Activated T-helper 9 cell treated with anti-CD3 and anti-CD28 coated beads, Interleukin-2, amount 50 U/mL, for 16 hours (primary cell): ENCODE measurements around the gene KIAA1755.
A peak's percentile ranks its signal among the peaks of the same experiment; 100 is the strongest.

Experiments used
- DNase-seq: peaks from one replicate; pipeline ENCODE4 v3.0.0-alpha.2; 2020; ENCODE audit warnings: low read depth

The KIAA1755 gene

DNA sequence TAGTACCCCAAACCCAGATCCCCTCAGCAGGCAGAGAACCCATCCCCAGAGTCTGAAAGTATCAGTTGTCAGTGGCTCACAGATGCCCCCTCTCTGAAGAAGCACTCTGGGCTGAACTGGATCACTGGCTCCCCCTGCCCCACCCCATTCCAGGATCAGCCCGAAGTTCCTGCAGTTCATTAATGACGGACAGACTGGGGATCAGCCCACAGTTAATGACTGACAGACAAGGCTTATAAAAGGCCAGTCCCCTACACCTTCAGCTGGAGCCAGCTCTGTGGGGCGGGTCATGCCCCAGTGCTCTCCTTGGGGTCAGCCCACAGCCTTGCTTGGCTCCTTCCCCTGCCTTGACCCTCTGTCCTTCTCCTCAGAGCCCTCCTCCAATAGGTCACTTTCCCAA is 21.7 kb downstream of the KIAA1755 start:
- no peak for DNase-seq

DNA sequence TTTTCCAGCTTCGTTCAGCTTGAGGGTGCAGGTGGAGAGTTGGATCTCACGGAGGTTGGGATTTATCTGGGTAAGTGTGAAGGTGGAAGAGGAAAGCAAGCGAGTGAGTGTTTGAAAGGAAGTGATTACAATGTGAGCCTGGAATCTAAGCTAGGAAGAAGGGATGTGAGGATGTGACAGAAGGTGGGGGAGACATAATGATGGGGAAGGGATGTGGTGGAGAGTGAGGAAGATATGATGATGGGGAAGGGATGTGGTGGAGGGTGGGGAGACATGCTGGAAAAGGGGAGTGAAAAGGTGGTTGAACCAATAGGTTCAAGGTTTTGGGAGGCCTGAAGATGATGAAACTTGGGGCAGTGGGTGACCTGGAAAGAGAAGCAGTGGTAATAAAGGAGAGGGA is 23.2 kb downstream of the KIAA1755 start:
- DNase-seq = no peak

DNA sequence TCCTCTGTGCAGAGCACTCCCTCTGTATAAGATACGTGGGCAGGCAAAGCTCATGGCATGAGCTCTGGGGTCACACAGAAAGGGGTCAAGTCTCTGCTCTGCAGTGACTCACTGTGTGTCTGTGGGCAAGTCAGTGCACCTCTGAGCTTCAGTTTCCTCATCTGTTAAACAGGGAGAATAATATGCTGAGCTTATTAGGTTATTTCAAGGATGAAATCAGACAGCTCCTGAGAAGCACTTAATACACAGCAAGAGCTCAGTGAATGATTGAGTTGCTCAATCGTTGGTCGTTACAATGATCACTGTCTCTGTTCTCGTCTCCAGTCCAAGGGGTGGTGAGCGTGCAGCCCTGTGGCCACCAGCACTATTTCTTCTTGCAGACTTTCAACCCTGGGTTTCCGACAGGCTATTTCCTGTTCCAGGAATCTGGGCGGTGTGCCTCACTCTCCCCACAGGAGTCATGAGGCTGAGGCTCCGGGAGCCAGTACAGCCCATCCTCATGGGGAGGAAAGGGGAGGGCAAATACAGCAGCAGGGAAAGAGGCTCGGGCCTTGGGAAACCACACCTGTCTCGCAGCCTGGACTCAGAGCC is 28.9 kb downstream of the KIAA1755 start:
- DNase-seq = no peak

DNA sequence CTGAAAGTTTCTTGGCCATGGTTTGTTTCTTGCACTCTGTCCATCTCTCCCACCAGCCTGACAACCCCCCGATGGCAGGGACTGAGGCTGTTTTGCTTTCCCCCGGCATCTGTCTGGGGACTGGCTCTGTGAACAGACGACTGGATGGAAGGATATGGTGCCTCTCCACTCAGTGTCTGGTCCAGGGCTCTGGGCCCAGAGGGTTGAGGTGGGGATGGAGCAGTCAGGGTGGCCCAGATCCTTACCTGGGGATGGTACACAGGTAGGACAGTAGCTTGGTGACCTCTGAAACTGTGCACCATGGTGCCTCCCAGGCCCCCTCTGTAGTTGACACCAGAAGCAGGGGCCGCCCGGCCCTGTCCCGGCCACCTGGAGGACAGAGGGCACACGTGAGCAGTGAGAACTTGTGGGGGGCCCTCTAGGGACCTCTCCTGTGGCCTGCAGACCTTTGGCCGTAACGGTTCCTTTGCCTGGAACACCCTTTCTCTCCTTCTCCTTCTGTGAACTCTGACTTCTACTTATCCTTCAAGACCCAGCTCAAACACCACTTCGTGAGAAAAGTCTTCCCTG is 29.5 kb downstream of the KIAA1755 start:
- no peak for DNase-seq

DNA sequence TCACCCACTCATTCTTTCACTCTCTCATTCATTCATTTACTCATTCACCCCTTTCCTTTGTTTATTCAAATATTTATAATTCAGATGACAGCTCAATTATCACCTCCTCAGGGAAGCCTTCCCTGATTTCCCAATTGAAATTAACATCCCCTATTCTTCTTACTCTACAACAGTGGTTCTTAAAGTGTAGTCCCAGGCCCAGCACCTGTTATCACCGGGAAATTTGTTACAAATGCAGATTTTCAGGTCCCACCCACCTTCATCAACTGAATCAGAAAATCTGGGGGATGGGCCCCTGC is 30.3 kb downstream of the KIAA1755 start:
- DNase-seq = no peak

DNA sequence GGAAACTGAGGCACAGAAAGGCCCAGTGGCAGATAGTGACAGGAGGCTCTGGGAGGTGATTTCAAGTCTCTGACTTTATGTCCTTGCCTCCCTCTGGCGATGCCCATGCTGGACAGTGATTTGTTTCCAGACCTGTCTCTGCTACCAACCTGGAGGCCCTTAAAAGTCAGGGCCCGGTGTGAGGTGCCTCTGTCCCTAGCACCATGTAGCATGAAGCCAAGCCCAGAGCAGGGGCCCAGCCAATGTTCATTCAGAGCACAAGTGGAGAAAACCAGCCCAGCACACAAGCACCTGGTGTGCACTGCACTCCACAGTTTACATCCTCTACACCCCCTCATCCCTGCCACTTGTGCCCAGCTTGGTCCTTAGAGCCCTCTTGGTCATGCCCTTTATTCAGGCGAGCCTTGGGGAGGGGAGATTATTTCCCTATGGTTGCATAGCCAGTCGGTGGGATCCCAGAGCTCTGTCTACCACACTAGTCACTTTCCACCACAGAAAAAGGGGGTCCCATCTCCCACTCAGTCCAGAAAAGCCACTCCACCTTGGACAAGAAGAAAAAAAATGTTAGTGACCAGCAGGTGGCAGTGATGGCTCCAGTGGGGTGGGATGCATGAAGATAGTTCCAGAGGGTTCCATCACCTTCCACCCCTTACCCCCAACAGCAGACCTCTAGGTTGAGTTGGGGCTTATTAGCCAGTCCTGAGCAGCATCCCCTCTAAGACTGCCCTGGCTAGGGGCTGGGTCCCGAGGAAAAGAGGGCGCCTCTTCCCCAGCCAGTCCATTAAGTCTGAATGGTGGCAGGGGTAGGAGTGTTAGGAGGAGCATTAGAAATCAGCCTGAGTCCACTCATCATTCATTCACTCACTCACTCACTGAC is 30.9 kb downstream of the KIAA1755 start:
- no peak for DNase-seq

DNA sequence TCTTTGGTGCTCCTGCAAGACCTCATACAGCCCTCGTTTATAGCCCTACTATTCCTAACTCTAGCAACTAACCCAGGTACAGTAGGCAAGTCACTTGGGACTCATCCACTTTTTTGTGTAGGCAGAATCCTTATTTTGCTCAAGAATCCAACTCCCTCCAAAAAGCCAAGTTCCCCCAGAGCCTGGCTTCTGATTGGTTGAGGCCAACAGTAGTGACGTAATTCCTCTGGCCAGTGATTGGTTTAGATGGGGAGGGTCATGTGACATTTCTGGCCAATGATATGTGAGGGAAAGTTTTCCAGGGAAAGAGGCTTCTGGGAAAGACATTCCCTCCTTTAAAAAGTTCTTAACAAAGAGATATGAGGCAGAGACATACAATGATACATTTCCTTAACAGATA is 32.1 kb downstream of the KIAA1755 start:
- DNase-seq = no peak

DNA sequence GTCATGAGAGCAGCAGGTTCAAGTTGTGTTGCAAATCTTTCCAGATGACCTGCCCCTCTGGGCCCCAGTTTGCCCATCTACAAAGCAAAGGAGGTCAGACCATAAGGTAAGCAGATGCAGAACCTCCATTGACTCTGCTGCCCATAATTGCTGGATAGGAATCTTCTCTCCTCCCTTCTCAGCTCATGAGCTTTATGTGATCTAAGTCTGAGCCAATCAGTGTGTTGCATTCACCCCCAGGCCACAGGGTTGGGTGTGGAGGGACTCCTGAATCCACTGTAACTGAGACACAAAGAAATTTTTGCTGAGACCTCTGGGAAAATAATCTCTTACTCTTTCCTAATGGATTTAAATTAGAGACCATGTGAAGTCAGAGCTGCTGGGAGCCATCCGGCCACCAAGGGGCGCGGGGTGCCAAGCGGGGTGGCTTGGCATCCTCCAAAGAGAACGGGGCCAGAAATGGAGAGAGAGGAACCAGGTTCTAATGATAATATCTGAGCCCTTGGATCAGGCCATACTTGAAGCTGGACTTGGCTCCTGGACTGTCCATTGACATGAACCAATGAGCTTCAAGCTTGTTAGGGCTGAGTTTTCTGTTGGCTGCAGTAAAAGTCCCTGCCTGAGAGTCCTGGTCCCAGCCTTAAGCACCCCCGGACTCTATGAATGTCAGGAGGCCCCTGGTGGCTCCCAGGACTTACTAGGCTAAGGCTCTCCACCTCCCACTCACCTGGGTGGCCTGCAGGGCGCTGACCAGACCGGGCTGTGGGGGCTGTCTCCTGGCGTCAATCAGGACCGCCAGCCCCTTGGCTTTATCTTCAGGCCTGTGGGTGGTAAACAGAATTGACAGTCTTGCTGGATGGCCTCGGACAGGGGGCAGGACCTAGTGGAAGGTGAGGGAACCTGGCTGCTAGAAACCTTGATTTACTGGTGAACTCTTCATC is 32.8 kb downstream of the KIAA1755 start:
- DNase-seq = no peak

DNA sequence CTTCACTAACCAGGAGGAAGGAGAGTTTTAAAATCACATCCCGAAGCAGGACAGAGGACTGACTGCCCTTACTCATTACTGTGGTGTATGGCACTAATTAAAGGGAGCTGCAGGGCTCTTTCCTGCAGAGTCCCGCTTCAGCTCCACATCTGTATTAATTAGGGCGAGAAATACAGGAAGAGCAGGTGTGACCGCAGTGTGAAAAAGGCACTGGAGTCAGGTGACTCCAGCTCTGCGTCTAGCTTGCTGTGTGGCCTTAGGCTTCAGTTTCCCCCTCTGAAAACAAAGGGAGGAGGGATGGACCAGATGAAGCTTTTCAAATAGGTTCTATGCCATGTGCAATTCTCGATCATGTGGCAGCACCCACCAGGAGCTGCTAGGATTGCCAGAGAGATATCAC is 34.0 kb downstream of the KIAA1755 start:
- no peak for DNase-seq

DNA sequence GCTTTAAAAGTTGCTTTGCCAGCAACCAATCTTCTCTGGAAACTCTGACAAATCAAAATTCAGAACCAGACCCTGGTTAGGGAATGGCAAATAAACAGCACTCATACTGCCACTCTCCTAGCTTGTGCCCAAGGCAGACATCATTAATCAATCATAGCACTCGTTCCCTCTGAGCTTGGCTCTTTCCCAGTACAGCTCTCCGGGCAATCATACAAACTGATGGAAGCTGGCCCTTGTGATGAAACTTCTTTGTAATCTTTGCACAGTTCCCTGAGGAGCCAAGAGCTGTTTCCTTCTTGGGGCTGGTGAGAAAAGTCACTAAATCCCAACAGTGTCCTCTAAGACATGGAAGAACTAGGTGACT is 34.7 kb downstream of the KIAA1755 start:
- DNase-seq = no peak

DNA sequence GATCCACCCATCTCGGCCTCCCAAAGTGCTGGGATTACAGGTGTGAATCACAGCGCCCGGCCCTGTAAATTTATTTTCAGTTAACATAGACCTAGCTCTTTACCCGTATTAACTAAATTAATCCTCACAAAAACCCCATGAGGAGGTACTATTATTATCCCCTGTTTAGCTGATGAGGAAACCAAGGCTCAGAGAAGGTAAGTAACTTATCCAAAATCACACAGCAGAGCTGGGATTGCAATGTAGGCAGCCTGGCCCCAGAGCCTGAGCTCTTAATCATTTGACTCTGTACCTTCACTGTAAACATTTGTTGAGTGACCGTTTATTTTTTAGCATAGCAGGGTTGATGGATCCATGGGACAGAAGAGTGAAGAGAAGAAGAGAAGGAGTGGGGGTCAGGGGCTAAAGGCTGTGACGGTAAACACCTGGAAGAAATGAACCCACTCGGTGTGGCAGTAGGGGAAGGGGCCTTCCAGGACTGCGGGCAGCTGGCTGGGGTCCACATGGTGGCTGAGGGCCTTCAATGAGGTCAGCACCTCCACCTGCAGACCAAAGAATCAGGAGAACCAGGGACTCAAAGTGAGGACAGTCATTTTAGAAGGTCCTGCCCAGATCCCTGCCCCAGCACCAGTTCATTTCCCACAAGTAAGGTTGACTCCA is 35.2 kb downstream of the KIAA1755 start:
- DNase-seq = no peak

DNA sequence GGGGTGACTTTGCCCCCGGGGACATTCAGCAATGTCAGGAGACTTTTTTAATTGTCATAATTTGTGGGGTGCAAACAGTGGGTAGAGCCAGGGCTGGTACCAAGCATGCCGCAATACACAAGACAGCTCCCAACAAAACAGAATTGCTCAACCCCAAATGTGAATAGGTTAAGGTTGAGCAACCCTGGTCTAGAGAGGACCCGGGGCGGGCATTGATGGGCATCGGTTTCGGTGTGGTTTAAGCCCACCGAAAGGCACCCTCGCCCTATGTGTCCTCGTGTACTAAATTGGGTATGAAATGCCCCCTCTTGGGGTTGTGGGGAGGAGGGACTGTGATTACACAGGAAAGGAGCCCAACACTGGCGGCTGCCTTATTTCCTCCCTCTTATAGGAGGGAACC is 36.0 kb downstream of the KIAA1755 start:
- DNase-seq = no peak

DNA sequence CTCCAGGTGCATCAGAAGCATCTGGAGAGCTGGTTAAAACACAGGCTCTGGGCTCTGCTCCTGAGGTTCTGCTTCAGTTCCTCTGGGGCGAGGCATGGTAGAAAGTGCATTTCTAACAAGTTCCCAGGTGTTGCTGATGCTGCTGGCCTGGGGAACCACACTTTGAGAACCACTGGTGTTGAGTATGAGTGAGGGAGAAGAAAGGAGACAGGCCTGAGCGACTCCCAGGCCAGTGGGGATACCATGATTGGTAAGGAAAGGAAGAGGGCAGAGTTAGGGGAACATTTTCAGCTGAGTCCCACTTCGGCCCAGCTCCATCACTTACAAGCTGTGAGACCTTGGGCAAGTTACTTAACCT is 36.8 kb downstream of the KIAA1755 start:
- DNase-seq = no peak

DNA sequence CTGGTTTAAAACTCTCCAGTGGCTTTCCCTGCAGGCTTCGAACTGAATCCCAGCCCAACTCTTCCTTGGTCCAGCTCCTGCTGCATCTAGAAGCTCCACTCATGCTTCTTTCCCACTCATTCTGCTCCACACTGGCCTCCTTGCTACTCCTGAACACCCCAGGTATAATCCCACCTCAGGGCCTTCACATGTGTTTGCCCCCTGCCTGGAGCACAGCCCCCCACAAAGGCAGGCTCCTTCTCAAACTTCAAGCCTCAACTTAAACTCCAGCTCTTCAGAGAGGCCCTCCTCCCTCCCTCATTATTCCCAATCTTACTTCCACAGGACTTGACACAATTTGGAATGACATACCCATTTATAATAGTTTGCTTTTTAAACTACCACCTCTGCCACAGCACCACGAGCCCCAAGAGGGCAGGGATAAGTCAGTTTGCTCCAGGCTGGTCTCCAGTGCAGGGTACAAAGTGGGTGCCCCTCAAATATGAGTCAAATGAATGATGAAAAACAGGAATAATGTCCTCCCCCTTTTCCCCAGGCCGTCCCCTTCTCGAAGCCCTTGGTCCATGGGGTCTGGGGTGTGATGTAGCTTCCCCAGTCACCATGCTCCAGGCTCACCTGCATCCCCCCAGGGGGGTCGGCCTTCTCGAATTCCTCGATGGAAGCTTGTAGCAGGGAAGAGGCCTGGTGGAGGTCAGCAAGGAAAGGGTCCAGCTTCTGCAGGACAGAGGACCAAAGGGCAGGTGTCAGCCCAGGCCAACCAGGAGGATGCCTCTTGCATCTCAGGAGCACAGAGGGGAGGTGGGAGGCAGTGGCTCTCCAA is 37.4 kb downstream of the KIAA1755 start:
- DNase-seq = no peak

DNA sequence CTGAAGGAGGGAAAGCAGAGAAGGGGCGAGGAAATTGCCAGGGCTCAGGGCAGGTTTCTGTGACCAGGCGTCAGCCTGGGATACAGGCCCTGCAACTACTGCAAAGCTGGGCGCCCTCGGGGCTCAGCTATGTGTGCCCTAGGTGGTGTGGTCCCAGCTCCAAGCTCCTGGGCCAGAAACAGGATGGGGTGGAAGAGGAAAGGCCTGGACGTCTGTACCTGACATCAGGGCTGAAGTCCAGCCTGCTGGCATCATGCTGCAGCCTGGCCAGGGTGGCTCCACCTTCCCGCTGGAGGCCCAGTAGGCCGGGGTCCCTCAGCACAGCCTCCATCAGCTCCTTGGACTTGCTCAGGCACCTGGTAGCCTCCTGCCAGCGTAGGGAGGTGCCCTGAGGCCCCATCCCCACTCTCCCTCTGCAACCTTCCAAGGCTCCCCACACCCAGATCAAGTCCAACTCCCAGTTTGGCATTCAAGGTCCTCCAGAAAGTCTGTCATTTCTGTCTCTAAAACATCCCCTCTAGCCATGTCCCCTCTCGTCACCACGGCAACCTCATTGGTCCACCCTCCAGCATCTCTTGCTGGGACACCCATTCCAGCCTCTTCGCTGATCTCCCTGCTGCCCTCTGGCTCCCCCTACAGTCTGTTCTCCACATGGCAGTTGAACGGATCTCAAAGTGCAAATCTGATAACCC is 38.2 kb downstream of the KIAA1755 start:
- peak; percentile 16 for DNase-seq

DNA sequence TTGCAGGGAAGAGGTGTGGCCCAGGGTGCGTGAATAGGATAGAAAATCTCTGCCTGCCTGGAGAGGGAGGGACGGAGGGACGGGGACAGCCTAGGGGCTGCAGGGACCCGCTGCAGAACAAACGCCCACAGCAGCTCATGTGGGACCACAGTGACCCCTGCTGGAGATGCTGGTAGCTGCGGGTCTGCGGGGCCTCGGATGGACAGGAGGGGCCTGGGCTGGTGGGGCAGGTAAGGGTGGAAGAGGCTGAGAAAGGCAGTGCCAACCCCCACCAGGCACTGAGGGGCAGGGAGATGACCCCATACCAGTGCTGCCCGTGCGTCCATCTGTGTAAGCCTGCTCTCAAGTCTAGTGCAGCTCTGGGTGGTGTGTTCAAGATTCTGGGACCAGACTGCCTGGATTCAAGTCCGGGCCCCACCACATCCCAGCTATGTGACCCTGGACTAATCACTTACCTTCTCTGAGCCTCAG is 39.4 kb downstream of the KIAA1755 start:
- peak; percentile 46 for DNase-seq

DNA sequence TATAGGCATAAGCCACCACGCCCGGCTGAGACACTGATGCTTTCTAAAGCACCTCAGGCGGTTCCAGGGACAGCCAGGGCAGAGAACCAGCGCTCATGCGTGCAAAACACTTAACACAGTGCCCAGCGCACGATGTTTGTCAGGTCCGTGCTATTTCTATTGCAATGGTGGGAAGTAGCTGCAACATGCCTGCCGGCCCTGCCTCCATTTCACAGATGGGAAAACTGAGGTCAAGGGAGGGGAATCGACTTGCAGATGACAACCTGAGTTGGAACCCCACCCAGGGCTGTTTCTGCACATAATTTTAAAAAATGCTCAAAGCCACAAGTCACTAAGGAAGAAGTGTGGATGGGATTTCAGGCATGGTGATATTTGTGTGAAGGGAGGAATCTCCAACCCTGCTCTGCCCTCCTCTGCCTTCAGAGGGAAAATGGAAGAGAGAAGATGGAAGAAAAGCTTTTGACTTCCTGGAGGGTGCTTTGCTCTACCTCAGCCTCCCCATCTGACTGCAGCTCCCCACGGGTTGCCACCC is 39.9 kb downstream of the KIAA1755 start:
- no peak for DNase-seq

DNA sequence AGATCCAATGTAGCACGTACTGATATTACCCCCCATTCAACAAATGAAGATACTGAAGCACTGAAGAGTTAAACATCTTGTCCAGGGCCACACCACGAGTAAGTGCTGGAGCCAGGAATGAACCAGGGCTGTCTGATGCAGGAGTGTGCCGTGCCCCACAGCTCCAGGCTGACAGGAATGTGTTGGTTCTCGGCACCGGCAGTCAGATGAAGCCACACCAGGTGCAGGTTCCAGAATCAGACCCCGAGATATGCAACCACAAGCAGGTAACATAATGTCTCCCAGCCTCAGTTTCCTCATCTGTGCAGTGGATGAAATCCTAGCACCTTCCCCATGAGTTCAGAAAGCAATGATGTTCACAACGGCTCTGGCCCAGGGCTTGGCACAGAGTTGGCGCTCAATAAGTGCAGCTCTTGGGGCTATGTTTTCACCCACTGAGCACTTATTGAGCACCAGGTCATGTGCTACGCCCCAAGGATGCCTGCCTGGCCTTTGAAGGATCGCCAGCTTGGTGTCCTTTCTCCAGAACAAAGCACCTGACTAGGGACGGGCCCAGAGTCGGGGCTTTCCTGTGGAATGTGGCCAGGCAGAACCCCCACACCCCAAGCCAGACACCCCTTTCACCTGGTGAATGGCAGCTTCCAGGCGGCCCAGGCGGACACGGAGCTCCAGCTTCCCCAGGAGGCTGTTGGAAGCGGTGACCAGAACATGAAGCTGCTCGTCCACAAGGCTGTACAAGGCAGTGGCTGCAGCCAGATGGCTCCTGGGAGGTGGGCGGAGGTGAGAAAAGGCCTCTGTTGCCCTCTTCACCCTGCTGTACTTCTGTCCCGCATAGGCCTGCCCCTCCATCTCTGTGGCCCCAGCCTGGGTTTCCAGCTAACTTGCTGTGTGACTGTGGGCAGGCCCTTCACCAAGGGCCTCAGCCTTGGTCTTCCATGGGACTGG is 41.3 kb downstream of the KIAA1755 start:
- DNase-seq = no peak

DNA sequence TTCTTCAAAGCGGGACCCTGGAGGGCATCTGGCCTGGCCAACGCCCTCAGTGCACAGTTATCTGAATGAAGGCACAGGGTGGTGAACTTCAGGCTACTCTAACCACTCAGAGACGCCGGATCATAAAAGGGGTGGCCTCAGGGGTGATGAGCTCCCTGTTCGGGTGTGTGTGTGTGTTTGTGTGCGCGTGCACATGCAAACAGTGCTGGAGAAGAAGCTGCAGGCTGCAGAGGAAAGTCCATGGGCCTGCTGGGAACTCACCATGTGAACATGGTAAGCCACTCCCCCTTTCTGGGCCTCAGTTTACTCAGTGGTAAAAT is 42.0 kb downstream of the KIAA1755 start:
- no peak for DNase-seq
